GM12872 (cell line): ENCODE results near the gene DCXR.

ENCODE experiments used
- TF ChIP-seq, protein P1 (sequence below): IDR thresholded peaks from 3 replicates; pipeline ENCODE4 v1.5.1; 2011; ENCODE audit warnings: low read depth, mild to moderate bottlenecking, low read length, moderate library complexity; ENCODE audit not compliant: insufficient read depth

Gene DCXR

DNA sequence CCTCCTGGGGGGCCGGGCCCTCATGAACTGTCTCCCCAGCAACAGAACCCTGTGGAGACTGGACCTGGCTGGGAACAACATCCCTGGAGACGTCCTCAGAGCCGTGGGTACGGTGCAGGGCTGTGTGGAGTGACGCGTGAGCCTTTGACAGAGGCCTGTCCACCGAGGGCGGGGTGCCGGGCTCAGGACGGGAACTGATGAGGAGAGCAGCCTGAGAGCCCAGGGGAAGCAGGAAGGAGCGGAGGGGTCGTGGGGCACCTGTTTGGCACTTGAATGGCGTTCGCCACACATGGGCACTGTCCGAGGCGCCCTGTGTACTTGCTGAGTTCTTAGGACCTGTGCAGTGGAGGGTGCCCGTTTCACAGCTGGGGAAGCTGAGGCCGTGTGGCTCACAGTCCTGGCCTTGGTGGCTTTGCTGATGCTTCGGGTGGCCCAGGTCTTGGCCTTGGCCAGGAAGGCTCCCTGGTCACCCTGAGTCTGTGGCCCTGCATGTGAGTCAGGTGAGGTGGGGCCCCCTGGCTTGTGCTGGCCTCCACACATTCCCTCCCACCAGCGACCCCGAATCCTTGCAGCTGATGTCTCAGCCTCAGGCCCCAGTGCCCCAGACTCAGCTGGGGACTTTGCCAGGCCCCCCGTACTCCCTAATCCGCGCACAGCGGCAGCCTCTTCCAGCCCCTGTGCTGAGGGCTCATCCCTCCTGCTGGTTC is 11.9 kb downstream of the DCXR start:
- TF ChIP-seq, protein P1, sequence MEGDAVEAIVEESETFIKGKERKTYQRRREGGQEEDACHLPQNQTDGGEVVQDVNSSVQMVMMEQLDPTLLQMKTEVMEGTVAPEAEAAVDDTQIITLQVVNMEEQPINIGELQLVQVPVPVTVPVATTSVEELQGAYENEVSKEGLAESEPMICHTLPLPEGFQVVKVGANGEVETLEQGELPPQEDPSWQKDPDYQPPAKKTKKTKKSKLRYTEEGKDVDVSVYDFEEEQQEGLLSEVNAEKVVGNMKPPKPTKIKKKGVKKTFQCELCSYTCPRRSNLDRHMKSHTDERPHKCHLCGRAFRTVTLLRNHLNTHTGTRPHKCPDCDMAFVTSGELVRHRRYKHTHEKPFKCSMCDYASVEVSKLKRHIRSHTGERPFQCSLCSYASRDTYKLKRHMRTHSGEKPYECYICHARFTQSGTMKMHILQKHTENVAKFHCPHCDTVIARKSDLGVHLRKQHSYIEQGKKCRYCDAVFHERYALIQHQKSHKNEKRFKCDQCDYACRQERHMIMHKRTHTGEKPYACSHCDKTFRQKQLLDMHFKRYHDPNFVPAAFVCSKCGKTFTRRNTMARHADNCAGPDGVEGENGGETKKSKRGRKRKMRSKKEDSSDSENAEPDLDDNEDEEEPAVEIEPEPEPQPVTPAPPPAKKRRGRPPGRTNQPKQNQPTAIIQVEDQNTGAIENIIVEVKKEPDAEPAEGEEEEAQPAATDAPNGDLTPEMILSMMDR = no peak

DNA sequence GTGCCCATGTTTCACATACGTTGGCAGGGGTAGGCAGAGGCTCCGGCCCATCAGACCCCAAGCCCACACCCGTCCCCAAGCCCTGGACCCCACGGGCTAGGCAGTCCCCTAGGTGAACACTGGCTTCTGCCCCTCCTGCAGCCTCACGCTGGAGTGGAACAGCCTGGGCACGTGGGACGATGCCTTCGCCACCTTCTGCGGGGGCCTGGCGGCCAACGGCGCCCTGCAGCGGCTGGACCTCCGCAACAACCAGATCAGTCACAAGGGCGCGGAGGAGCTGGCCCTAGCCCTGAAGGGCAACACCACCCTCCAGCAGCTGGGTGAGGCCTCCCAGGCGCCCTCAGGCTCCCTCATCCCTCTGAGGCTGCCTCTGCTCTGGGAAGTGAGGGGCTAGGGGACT is 12.6 kb downstream of the DCXR start:
- TF ChIP-seq, protein P1 = no peak

DNA sequence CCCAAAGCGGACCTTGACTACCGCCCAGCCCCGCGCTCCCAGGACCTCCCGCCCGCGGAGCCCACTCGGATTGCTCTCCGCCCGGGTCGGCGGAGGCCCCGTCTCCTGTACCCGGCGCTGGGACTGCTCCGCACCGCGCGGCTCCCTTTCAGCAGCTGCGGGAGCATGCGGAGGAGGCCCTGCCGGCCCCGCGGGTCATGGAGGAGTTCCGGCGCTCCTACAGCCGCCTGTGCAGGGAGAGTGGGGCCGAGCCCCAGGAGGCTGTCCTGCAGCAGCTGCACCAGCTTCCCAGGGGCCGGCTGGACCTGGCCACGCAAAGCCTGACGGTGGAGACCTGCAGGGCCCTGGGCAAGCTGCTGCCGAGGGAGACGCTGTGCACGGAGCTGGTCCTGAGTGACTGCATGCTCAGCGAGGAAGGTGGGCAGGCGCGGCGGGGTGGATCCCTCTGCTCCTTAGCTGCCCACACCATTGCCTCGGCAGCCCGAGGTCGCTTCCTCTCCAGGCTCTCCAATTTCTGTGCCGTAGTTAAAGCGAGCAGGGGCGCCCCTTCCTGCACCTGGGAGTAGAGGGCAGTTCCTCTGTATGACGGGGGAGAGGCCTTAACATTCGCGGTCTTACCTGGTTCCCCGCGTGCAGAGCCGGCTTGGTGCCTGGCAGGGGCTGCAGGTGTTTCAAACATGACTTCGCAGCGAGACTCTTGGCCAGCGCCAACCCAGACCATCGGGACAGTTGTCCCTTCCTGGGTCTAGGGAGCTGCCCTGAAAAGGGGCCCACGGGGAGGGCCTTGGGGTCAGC is 13.9 kb downstream of the DCXR start:
- TF ChIP-seq, protein P1 = no peak

DNA sequence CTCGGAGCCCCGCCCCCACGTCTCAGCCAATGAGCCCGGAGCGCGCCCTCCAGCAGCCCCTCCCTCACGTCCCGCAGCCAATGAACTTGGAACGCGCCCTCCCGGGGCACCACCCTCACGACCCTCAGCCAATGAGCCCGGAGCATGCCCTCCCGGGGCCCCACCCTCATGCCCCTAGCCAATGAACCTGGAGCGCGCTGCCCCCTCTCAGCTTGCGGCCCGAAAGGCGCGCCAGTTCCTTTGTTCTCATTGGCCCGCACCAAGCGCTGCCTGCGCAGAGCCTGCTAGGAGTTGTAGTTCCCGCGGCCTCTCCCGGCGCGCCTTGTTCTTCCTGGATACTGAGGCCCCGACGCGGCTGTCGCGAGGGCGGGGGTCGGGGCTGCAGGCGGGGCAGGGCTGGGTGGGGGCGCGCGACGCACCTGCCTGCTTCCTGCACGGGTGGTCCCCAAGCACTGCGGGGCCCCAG is 14.5 kb downstream of the DCXR start, which contains the start of gene LRRC45:
LRRC45 (plus strand) TSS at position 325 of the 466 bp plus-strand sequence. CDS start 339 bp downstream, outside the sequence.
- TF ChIP-seq, protein P1 = no peak

DNA sequence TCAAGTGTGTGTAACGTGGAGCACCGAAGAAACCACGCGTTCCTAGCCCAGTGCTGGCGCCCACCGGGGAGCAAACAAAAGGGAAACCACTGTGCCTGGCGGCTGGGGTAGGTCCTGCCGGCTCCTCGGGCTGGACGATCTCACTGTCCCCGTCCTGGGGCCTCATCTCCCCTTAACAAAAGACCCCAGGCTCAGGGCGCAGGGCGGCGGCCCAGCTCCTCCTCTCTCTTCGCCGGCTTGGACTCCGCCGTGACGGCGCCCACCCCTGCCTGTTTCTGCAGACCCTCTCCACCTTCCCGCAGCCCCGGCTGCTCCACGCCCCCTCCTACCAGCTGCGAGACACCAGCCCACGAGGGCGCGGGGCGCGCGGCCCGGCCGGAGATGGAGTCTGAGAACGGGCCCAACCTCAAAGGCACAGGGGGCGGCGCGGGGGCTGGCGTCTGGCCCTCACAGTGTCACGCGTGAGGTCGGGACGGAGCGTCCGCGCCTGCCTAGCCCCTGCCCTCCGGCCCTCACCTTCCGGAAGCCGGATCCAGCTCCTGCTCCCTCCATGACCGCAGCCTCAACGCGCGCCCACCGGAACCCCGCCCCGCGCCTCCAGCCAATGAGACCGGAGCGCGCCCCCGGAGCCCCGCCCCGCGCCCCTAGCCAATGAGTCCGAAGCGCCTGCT is 15.1 kb downstream of the DCXR start, which contains the start of gene CENPX:
CENPX (minus strand) TSS at position 569 of the 671 bp plus-strand sequence; CDS start at position 552, 17 bp downstream.
- TF ChIP-seq, protein P1 = no peak

DNA sequence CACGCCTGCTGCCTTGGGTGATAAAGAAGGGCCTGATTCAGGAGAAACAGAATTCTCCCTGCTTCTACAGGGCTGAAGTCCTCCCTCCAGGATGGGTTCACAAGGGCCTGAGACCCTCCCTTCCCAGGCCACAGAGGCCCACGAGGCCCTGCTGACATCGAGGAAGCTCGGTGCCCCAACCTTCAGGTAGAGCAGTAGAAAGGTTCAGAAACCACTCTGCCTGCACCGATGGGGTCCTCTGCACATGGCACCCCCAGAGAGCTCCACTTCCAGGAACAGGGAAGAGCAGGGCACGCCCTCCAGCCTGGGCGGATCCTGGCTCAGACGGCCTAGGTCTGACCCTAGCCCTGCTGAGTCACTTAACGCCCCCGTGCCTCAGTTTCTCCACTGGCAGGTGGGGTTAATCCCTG is 15.6 kb downstream of the DCXR start:
- TF ChIP-seq, protein P1 = no peak
